Measurements from ENCODE around the gene KRT7.

DNA sequence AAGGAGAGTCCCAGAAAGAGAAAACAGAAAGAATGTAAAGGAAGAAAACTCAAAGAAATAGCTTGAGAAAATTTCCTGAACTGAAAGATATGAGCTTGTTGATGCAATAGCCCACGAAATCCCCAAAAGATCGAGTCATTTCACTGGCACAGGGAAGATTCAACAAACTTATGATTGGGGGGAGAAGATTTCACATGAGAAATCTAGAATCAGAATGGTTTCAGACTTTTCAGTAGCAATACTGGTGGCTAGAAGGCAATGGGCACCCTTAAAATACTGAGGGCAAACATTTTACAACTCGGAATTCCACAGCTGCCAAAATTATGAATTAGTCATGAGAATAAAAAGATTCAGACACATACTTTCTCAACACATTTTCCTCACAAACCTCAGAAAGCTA, 8.9 kb upstream of the KRT7 start:
- TF ChIP-seq EZH2 (IDR thresholded peaks at IDR 0.05; ENCODE audit: insufficient read depth, poor library complexity, severe bottlenecking) (no peak), EZH2phosphoT487 (IDR thresholded peaks at IDR 0.05; ENCODE audit: insufficient read depth, low read depth) (no peak)

Data from GM23248 (cell line).